Gastroesophageal sphincter (tissue), 3 donors: Measurements from ENCODE around the gene BPIFB6.

ENCODE experiments used
- CTCF ChIP-seq, 4 experiments: fragments of 200-600 bp in 2 of 4; fragments of 450-650 bp in 2 of 4; sonication (generic) in 1 of 4; IDR thresholded peaks; one replicate each; pipeline ENCODE4 v1.5.1; 2017 to 2019; ENCODE audit warnings: antibody characterized with exemption in 4 of 4, mild to moderate bottlenecking in 2 of 4, moderate library complexity in 2 of 4
- EP300 ChIP-seq: sonication (generic); formaldehyde crosslinking; IDR thresholded peaks from one replicate; pipeline ENCODE4 v1.6.1; 2017; ENCODE audit warnings: antibody characterized with exemption, mild to moderate bottlenecking

GRCh38 chr20:33014336-33015113 lies 16.9 kb upstream of the BPIFB6 start:
- TF ChIP-seq CTCF (IDR thresholded peaks at IDR 0.05) = no peak
- TF ChIP-seq EP300 = no peak
